Skeletal muscle cell (primary cell): Measurements from ENCODE around the gene ZNF575.
A peak's percentile ranks its signal among the peaks of the same experiment; 100 is the strongest.
"Not testable (repeated sequence)": the region's sequence is repeated elsewhere in the genome, so short reads cannot be mapped to it uniquely, and the experiment has no call there.

ENCODE experiments used
- DNase-seq: peaks from one replicate; pipeline ENCODE4 v3.0.0-alpha.2; 2010; ENCODE audit warnings: low read depth
- H3K4me3 ChIP-seq: 2 replicates; pipeline ENCODE4 v1.5.1; 2011; ENCODE audit warnings: low read depth, mild to moderate bottlenecking, control low read depth, low read length, moderate library complexity

The ZNF575 gene

DNA sequence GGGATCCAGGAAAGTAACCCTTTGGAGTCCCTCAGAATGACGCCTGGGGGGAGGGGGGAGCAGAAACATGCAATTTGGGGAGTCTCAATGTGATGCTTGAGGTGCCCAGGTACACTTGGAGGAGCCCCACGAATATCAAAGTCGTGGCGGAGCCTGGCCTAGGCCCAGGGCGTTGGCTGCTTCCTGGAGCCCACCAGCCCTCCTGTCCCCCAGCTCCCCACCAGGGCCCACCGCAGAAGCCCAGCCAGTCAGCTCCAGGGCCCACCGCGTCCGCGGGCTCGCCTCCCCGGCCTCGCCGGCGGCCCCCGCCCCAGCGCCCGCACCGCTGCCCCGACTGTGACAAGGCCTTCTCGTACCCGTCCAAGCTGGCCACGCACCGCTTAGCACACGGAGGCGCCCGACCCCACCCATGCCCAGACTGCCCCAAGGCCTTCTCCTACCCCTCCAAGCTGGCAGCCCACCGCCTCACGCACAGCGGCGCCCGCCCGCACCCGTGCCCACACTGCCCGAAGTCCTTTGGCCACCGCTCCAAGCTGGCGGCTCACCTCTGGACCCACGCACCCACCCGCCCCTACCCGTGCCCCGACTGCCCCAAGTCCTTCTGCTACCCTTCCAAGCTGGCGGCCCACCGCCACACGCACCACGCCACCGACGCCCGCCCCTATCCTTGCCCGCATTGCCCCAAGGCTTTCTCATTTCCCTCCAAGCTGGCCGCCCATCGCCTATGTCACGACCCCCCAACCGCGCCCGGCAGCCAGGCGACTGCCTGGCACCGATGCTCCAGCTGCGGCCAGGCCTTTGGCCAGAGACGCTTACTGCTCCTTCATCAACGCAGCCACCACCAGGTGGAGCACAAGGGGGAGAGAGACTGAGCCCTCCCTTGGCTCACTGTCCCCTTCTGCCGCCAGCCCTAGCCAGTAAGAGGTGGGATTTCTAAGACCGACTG lies 2.1 kb downstream of the ZNF575 start:
- H3K4me3 ChIP-seq: no peak overlapping the region
- DNase-seq: no peak

DNA sequence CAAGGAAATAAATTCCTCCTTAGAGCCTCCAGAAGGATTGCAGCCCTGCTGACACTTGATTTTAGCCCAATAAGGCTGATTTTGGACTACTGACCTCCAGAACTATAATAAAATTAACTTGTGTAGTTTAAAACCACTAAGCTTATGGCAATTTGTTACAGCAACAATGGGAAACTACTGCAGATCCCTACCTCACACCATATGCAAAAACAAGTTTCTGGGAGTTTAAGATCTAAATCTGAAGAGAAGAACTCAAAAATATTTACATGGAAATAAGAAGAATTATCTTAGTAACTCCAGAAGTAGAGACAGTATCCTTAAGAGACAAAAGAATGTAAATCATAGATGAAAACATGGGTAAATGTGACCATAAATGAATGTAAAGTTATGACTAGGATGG lies 5.9 kb downstream of the ZNF575 start:
- H3K4me3 ChIP-seq: no peak overlapping the region
- DNase-seq: no peak

DNA sequence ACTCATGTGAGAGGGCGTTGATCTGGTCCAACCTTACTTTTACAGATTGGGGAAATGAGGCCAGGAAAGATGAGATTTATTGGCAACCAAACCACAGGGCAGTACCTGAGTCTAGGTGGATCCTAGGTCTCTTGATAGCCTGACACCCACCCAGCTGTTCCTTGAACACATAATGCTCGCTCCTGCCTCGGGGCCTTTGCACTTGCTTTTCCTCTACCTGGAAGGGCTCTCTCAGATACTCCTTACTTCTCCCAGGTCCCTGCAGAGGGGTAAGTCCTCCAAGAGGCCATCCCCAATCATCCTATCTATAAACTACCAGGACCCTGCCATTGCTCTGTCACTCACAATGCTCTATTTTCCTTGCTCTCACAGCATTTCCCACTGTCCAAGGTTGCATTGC lies 7.4 kb downstream of the ZNF575 start:
- H3K4me3 ChIP-seq: no peak overlapping the region
- no peak for DNase-seq

DNA sequence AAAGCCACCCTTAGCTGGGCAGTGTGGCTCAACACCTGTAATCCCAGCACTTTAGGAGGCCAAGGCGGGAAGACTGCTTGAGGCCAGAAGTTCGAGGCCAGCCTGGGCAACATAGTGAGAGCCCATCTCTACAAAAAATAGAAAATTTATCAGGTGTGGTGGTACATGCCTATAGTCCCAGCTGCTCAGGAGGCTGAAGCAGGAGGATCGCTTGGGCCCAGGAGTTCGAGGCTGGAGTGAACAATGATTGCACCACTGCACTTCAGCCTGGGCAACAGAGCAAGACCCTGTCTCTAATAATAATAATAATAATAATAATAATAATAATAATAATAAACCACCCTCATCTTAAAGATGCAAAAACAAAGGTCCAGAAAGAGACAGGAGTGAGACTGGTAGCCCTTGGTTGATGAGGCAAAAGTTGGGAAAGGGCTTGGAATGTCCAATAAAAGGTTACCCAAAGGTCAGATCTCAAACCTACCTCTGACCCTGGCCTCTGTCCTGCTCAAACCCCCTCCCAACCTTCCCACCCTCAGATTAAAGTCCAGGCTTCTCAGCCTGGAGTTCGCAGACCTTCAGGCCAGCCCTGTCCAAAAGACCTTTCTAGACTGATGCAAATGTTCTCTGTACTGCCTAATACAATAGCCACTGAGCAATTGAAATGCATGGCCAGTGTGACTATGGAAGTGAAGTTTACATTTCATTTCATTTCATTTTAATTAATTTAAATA lies 9.1 kb downstream of the ZNF575 start:
- no peak for DNase-seq
- no peak overlapping the region for H3K4me3 ChIP-seq

DNA sequence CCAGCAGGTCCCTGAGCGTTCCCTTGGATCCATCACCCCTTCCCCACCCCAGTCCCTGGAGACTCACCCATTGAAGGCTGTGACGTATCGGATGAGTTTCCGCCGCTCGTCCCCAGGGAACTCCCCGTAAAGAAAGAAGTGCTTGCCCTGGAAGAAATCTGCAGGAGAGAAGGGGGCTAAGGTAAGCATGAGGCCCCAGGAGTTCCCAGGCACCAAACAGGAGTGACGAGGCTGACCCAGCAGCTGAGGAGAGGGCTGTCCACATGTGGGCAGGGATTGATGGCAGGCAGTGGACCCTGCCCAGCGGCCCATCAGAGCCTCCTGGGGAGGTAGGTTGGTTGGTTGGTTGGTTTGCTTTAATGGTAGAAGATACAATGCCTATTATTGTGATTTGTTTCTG lies 11.1 kb downstream of the ZNF575 start:
- H3K4me3 ChIP-seq: no peak overlapping the region
- DNase-seq: no peak

DNA sequence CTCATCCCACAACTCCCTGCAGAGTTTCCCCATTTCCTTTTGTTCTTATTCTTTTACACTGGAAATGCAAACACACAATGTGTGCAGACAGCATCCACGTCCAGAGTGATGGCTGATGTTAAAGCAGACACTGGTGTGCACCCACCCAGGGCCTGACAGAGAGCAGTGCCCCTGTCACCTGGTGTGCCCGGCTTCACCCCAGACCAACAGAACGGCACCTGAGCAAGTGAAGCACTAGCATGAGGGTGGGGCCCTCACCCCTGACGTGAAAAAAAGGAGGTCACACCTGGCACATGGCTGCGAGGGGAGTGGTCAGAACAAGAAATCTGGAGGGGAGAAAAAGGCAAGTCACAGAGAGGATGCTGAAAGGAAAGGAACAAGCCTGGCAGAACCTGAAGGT lies 12.3 kb downstream of the ZNF575 start:
- DNase-seq: no peak
- no peak overlapping the region for H3K4me3 ChIP-seq

DNA sequence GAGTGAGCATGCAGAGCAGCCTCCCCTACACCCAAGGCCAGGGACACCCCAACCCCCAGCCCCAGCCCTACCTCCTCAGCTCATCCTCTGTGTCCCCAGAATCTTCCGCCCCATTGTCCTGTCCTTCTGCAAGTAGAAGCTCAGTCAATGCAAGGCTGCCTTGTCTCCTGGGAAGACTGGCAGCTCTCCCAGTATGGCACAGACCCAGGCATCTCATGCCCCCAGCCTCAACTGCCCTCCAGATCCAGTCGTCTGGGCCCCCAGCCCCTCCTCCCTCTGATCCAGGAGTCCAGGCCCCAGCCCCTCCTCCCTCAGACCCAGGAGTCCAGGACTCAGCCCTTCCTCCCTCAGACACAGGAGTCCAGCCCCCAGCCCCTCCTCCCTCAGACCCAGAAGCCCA lies 13.0 kb downstream of the ZNF575 start:
- DNase-seq: no peak
- no peak overlapping the region for H3K4me3 ChIP-seq

DNA sequence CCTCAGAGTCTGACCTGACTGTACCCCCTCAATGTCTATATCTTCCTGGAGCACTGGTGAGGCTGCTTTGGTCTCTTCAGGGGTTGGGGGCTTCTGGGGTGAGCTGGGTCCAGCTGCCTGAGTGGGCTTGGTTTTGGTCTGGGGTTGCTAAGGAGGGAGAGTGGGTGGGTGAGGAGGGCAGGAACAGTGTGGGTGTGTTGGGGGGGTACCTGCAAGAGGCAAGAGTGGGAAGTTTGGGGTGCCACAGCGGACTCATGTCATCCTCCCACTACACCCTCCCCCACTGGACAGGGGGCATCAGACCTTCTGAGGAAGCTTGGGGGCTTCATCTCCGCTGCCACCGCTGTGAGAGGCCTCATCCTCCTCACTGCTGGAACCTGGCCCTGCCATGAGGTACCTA lies 13.6 kb downstream of the ZNF575 start:
- no peak for DNase-seq
- H3K4me3 ChIP-seq: no peak overlapping the region

DNA sequence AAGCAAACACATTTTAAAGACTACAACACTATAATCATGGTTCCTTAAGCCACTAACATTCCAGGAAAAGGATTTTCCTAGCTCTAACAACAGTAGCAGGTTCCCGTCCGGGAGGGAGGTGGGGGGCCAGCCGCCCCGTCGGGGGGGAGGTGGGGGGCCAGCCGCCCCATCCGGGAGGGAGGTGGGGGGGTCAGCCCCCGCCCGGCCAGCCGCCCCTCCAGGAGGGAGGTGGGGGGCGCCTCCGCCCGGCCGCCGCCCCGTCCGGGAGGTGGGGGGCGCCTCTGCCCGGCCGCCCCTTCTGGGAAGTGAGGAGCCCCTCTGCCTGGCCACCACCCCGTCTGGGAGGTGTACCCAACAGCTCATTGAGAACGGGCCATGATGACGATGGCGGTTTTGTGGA lies 14.9 kb downstream of the ZNF575 start:
- H3K4me3 ChIP-seq, DNase-seq: not testable (repeated sequence)

DNA sequence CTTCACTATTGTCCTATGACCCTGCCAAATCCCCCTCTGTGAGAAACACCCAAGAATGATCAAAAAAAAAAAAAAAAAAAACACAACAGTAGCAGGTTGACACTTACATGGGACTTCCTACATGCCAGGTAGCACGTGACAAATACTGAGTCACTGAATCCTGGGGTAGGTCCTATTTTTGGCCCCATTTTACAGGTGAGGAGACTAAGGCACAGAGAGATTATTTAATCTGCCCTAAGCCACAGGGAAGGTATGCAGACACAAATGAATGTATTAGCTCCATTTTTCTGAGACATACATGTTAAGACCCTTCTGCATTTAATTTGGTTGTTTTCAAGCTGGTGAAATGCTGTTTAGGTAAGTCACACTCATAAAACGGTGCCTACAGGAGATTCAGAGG lies 15.7 kb downstream of the ZNF575 start:
- DNase-seq: no peak
- H3K4me3 ChIP-seq: no peak overlapping the region

DNA sequence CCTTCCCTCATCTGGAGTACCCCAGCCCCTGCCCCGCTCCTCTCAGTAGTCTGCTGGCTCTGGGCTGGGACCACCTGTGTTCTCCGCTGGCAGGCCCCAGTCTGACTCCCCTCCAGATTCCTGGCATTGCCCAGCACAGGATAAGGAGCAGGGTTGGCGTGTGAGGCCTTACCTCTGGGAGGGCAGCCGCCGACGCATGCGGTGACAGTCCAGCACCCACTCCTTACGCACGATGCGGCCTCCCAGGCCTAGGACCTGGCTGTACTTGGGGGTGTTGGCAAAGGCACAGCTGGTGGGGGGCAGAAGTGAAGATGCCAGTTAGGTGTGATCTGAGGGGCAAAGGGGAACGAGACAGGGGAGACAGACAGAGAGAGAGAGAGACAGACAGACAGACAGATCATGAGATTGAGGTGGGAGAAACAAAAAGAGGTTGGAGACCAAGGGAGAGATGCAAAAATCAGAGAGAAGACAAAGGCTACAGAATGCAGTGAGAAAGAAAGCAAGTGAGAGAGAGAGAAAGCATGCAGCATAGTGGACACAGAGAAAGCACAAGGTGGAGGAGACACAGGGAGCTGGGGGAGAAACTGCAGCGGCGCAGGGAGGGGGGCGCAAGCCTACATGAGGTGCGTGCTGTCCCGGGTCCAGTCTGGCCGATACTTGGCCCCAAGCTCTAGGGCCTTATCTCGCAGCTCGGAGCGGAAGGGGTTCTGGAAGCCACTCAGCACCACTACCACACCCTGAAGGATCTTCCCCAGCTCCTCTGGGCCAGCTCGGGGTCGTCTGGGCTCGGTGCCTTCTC lies 18.6 kb downstream of the ZNF575 start:
- H3K4me3 ChIP-seq: no peak overlapping the region
- DNase-seq: no peak

DNA sequence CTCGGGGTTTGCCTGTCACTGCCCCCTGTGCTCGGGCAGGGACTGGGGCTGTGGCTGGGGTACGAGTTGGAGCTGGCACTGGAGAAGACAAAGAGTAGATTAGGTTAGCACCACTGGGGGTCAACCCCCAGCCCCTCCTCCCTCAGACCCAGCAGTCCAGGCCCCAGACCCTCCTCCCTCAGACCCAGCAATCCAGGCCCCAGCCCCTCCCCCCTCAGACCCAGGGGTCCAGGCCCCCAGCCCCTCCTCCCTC lies 19.1 kb downstream of the ZNF575 start:
- no peak for DNase-seq

DNA sequence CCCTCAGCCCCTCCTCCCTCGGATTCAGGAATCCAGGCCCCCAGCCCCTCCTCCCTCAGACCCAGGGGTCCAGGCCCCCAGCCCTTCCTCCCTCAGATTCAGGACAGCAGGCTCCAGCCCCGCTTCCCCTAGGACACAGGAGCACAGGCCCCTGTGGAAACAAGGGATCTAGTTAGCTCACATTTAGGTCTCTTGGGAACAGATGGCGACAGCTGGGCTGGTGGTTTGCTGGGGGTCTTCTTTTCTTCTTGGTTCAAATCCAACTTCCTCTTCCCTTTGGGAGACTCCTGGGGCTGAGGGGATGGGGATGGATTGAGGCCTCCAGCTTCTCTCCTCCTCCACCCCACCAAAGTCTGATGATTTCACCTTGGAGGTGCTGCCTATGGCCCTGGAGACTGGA lies 19.6 kb downstream of the ZNF575 start:
- no peak overlapping the region for H3K4me3 ChIP-seq
- DNase-seq: no peak

More for the DNA sequence above, 19.1 kb downstream of the ZNF575 start:
- H3K4me3 ChIP-seq: no peak overlapping the region

DNA sequence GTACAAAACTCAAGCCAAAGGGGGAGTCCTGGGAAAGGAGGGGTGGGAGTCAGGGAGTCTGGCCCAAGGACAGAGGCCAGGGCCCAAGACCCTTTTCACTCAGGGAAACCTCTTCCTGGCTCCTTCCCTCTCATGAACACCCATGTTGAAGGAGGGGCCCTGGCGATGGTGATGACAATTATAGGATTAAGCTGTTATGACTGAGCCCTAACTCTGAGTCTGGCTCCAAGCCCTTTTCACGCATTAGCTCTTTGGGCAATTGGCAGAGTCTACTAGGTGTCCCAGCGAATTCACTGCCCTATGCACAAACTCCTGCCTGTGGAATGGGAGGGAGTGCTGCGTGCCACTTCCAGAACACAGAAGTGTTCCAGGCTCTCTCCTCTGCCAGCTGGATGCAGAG lies 20.7 kb downstream of the ZNF575 start:
- no peak for DNase-seq
- H3K4me3 ChIP-seq: no peak overlapping the region

DNA sequence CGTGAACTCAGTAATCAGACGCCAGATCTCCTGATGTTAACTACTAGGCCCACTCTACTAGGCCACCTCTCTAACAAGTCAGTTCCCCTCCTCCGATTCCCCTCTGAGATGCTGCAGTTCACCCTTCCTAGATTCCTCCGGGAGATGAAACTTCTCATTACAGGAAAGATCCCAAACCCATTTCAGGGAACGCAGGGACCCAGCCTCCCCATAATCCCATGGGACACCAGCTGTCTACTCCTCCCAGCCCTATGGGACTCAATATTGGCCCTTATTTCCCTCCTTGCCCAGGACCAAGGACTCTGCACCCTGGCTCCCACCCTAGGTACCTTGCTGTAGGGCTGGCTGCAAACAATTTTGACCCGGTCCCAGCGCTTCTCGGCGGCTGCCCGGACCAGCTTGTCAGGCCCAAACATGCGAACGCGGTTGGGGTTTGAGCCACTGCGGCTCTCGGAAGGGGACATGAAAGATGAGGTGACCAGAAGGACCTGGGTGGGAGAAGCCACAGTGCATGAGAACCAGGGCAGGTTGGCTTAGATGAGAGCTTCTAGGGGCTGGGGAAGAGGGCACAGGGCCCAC lies 21.4 kb downstream of the ZNF575 start:
- no peak overlapping the region for H3K4me3 ChIP-seq
- no peak for DNase-seq

DNA sequence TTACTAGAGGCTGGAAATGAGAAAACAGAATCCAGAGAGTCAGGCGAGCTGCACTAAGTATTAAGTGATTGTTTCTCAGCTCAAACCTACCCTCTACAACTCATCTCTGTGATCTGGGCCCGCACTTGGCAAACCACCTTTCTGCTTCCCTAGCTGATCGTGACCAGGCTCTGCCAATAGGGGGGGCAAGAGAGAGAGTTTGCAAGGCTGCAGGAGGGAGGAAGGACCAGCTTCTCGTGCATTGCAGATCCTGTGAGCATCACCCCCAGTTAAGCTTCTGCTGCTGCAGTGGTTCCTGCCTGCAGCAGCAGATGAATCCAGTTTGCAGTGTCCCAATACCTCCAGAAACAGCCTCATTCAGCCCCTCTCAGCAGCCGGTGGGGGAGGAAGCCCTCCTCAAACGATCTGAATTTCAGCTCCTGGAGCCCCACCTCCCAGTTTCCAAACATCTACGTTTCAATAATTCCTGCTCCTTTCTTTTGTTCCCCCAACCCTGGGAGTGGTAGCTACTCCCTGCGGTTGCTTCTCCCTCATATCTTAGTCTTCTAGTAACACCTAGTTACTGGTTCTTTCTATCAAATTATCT lies 22.3 kb downstream of the ZNF575 start:
- DNase-seq: no peak
- H3K4me3 ChIP-seq: no peak overlapping the region

DNA sequence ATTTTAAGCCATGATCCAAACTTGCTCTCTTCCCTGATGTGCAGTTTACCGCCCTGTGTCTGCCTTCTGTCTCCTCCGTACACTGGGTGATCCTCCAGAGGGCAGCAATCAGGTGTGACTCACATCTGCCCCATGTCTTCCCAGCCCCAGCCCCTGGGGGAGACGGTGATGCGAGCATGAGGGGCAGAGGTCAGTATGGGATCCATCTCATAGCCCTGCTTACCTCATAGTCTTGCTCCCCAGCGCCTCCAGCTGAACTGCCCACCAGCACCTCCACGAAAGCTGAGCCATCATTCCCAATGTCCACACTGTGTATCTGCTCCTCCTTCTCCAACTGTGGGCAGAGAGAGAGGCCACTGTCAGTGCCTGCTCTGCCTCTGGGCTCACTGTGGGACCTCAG lies 27.7 kb downstream of the ZNF575 start:
- DNase-seq: peak; percentile 36
- no peak overlapping the region for H3K4me3 ChIP-seq

DNA sequence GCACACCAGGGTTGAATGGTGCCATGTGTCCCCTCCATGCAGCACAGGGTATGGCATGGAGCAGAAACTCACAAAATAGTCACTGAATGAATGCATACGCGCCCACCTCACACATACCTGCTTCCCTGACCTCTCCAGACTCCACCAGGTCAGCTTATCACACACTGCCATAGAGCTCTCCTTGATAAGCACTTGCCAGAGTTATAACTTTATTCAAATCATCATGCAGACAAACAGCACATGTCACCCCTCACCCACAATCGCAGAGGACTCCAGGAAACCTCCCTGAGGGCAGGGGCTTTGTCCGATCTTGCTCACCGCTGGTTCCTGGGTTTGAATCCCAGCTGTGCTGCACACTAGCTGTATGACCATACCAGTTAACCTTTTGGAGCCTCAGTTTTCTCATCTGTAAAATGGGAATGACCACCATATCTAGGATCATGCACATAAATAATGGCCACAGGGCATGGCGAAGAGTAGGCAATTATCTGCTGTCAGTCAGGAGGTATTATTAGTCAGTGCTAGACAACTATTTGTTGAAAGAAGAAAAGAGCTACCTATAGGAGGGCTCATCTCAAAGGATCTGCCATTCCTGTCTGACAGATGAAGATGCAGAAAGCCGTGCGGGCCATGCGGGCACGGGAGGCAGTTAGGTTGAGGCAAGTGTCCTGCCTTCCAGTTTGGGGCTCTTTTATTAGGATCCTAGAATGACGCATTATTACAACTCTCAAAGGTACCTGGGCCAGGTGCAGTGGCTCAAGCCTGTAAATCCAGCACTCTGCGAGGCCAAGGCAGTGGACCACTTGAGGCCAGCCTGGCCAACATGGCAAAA lies 28.4 kb downstream of the ZNF575 start:
- H3K4me3 ChIP-seq: no peak overlapping the region
- DNase-seq: no peak

DNA sequence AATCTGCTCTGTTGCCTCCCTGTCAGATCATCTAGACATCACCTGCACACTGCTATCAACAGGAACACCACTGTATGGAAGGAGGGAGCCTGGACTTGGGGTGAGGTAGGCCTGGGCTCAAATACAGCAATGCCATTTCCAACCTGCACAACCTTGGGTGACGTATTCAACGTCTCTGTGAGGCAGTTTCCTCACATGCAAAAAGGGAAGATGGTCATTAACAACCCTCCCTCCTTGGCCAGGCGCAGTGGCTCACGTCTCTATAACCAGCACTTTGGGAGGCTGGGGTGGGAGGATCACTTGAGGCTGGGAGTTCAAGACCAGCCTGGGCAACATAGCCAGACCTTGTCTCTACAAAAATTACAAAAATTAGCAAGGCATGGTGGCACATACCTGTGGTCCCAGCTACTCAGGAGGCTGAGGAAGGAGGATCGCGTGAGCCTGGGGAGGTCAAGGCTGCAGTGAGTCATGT lies 29.3 kb downstream of the ZNF575 start:
- H3K4me3 ChIP-seq: no peak overlapping the region
- DNase-seq: no peak
